ENCODE data around the gene CORO2B. TPM values are rescaled to one million over a fixed set of nuclear protein-coding genes. Genes with fewer than 3 reads are reported as not detected.

CORO2B gene
- polyA plus RNA-seq, 1 of the 3 experiments (the other 2 are of a cell fraction), result 3.6 TPM

GRCh38 chr15:68589783-68590710, 11.3 kb downstream of the CORO2B start:
- no peak overlapping the region for H2AFZ ChIP-seq (ENCODE audit: low read depth)

More at GRCh38 chr15:68589783-68590710, 11.3 kb downstream of the CORO2B start:
- Histone ChIP-seq H3K27me3 (ENCODE audit: insufficient read depth) (no peaks in the 10 kb centered on the region), H3K9ac (no peak overlapping the region), H3K4me1 (ENCODE audit: control insufficient read depth in 1 of 2, insufficient read depth in 2 of 2, low read depth in 1 of 2, low read length in 1 of 2) (peaks cover 0 to 27% of the 10 kb centered on the region in 2 experiments; a peak in 2 of 4 replicates), H3K4me3 (ENCODE audit: low read depth in 2 of 2, low read length in 1 of 2) (no peak overlapping the region), H3K9me3 (no peaks in the 10 kb centered on the region), H3F3A (replicated peaks; ENCODE audit: insufficient read depth) (peaks cover 11% of the 10 kb centered on the region), H4K20me1 (ENCODE audit: insufficient read depth) (no peaks in the 10 kb centered on the region), H3K79me2 (ENCODE audit: insufficient read depth) (no peaks in the 10 kb centered on the region; the same call in 1 of the 2 replicates), H3K4me2 (no peak overlapping the region), H3K36me3 (replicated peaks in 1 of 2; ENCODE audit: control insufficient read depth in 1 of 2, insufficient read depth in 2 of 2, low read length in 1 of 2) (no peaks in the 10 kb centered on the region), H3K27ac (ENCODE audit: low read depth in 2 of 2, low read length in 1 of 2) (no peak overlapping the region), H3K9me2 (no peaks in the 10 kb centered on the region)
- POLR2A ChIA-PET, result no interaction called here
- CTCF ChIA-PET, result interaction anchor here (1.0 to 2.4 kb wide), 5 partner anchors 9 to 286 kb away, joined by 3 to 9 read pairs (median 6); no protein-coding TSS in a partner anchor
- 90% methylated on average over 12 of the region's 15 CpGs for WGBS (ENCODE audit: low lambda C conversion rate)
- no peak for DNase-seq
- TF ChIP-seq, protein P1, sequence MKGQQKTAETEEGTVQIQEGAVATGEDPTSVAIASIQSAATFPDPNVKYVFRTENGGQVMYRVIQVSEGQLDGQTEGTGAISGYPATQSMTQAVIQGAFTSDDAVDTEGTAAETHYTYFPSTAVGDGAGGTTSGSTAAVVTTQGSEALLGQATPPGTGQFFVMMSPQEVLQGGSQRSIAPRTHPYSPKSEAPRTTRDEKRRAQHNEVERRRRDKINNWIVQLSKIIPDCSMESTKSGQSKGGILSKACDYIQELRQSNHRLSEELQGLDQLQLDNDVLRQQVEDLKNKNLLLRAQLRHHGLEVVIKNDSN (IDR thresholded peaks at IDR 0.05; ENCODE audit: borderline replicate concordance, low read depth), result no peak
- TF ChIP-seq JUND (IDR thresholded peaks at IDR 0.05), result no peak
- TF ChIP-seq IRF3 (IDR thresholded peaks at IDR 0.05; ENCODE audit: low read depth, low read length), result no peak
- no peak for TF ChIP-seq TEAD4 (IDR thresholded peaks at IDR 0.05; ENCODE audit: borderline replicate concordance, insufficient read depth)
- TF ChIP-seq TAF1 (IDR thresholded peaks at IDR 0.05; ENCODE audit: borderline replicate concordance, low read depth, low read length), result no peak
- no peak for TF ChIP-seq RAD21 (IDR thresholded peaks at IDR 0.05; ENCODE audit: low read length)
- TF ChIP-seq CTCF (IDR thresholded peaks at IDR 0.05), result no peak
- no peak for TF ChIP-seq CHD2 (IDR thresholded peaks at IDR 0.05; ENCODE audit: low read length, partially characterized antibody)
- TF ChIP-seq ELF1 (IDR thresholded peaks at IDR 0.05), result no peak
- TF ChIP-seq NRF1 (IDR thresholded peaks at IDR 0.05; ENCODE audit: low read depth, low read length), result no peak
- TF ChIP-seq TCF12 (IDR thresholded peaks at IDR 0.05), result no peak
